Lower leg skin (tissue), 4 donors: Measurements from ENCODE around the gene FNDC3B. TPM values are rescaled to one million over a fixed set of nuclear protein-coding genes. Genes with fewer than 3 reads are reported as not detected.

ENCODE experiments used
- DNase-seq, 2 donors: peaks; one replicate each; pipeline ENCODE4 v3.0.0-alpha.2; 2019; ENCODE audit warnings: low spot score in 2 of 2
- H3K4me3 ChIP-seq: fragments of 200-600 bp; sonication (generic); 2 replicates; pipeline ENCODE4 v1.5.1; 2017; ENCODE audit warnings: mild to moderate bottlenecking, low read depth; ENCODE audit not compliant: poor library complexity, severe bottlenecking
- CTCF ChIP-seq, 3 donors: fragments of 450-650 bp; IDR thresholded peaks; one replicate each; pipeline ENCODE4 v1.5.1; 2016; ENCODE audit warnings: antibody characterized with exemption in 3 of 3, mild to moderate bottlenecking in 3 of 3, moderate library complexity in 2 of 3
- POLR2A ChIP-seq, 2 donors: fragments of 450-650 bp; IDR thresholded peaks; one replicate each; pipeline ENCODE4 v1.6.1; 2016 to 2017; ENCODE audit warnings: antibody characterized with exemption in 2 of 2, mild to moderate bottlenecking in 1 of 2, moderate library complexity in 1 of 2
- WGBS, 2 donors: methylation state at CpG; one replicate each; pipeline ENCODE4 v1.1.5; 2018; 5-methylcytosine and 5-hydroxymethylcytosine counted together
- intact Hi-C: fragments of 100-400 bp; cut with DNase I; formaldehyde crosslinking; loops from one replicate; pipeline ENCODE4 v1.15.0; 2023; ENCODE audit warnings: low total_unique reads
- total RNA-seq, 4 donors: library from RNA; depleted of rRNA; stranded (reverse); fragments of >200 nt; gene quantifications; one replicate each; pipeline ENCODE4 v1.1.0, GENCODE V29; 2016

Gene FNDC3B
- total RNA-seq, 4 donors from 2014 or later, result 22.9 to 39.3 (median 23.2) TPM

GRCh38 chr3:172274906-172275305 lies 235.5 kb downstream of the FNDC3B start:
- TF ChIP-seq POLR2A (IDR thresholded peaks at IDR 0.05) (no peak), CTCF (IDR thresholded peaks at IDR 0.05) (no peak)
- WGBS, 2 donors, result 93 to 100% methylated on average over 2 of the region's 2 CpGs
- intact Hi-C loops, result no loop called here
- DNase-seq, result no peak
- H3K4me3 ChIP-seq, result no peak overlapping the region

- TF ChIP-seq CTCF (IDR thresholded peaks at IDR 0.05), result no peak
- TF ChIP-seq POLR2A (IDR thresholded peaks at IDR 0.05), result no peak
- 73 to 85% methylated on average over 1 of the region's 1 CpG for WGBS, 2 donors
- intact Hi-C loops, result no loop called here
- H3K4me3 ChIP-seq, result no peak overlapping the region
- DNase-seq, result no peak
Measured at GRCh38 chr3:172275586-172275985, 236.2 kb downstream of the FNDC3B start.

- no peak for TF ChIP-seq POLR2A (IDR thresholded peaks at IDR 0.05)
- TF ChIP-seq CTCF (IDR thresholded peaks at IDR 0.05), result no peak
- no peak overlapping the region for H3K4me3 ChIP-seq
- DNase-seq, result no peak
- intact Hi-C loops, result no loop called here
Measured at GRCh38 chr3:172276103-172276502, 236.7 kb downstream of the FNDC3B start.

GRCh38 chr3:172277151-172277652 lies 237.8 kb downstream of the FNDC3B start:
- intact Hi-C loops, result no loop called here

GRCh38 chr3:172279191-172279640 lies 239.8 kb downstream of the FNDC3B start:
- no peak for DNase-seq
- TF ChIP-seq CTCF (IDR thresholded peaks at IDR 0.05), result no peak
- no peak for TF ChIP-seq POLR2A (IDR thresholded peaks at IDR 0.05)
- WGBS, 2 donors, result 38 to 55% methylated on average over 5 of the region's 5 CpGs
- no peak overlapping the region for H3K4me3 ChIP-seq
- intact Hi-C loops, result no loop called here

More at GRCh38 chr3:172277151-172277652, 237.8 kb downstream of the FNDC3B start:
- H3K4me3 ChIP-seq, result no peak overlapping the region
- TF ChIP-seq POLR2A (IDR thresholded peaks at IDR 0.05) (no peak), CTCF (IDR thresholded peaks at IDR 0.05) (no peak)
- no peak for DNase-seq
- 94 to 96% methylated on average over 5 of the region's 5 CpGs for WGBS, 2 donors

GRCh38 chr3:172279974-172280373 lies 240.6 kb downstream of the FNDC3B start:
- intact Hi-C loops, result no loop called here
- no peak for DNase-seq
- no peak overlapping the region for H3K4me3 ChIP-seq
- WGBS, 2 donors, result 93 to 95% methylated on average over 8 of the region's 8 CpGs
- TF ChIP-seq POLR2A (IDR thresholded peaks at IDR 0.05) (no peak), CTCF (IDR thresholded peaks at IDR 0.05) (no peak)
